Middle frontal gyrus (tissue), 1 donor: ENCODE results near the gene CDIPT.
A peak's percentile ranks its signal among the peaks of the same experiment; 100 is the strongest.
"Not testable (repeated sequence)": the region's sequence is repeated elsewhere in the genome, so short reads cannot be mapped to it uniquely, and the experiment has no call there.

Experiments used
- DNase-seq: peaks from one replicate; pipeline ENCODE4 v3.0.0-alpha.2; 2015; ENCODE audit warnings: low spot score; ENCODE audit errors: extremely low spot score

CDIPT gene

GRCh38 chr16:29860218-29860617 is 2.8 kb downstream of the CDIPT start:
- no peak for DNase-seq

- DNase-seq: no peak
These were observed 4.1 kb downstream of the CDIPT start for GRCh38 chr16:29858974-29859373.

- no peak for DNase-seq
These were observed 4.7 kb downstream of the CDIPT start for GRCh38 chr16:29858149-29858849.

GRCh38 chr16:29857133-29857760 is 5.8 kb downstream of the CDIPT start:
- no peak for DNase-seq

- no peak for DNase-seq
These were observed 8.4 kb downstream of the CDIPT start for GRCh38 chr16:29854520-29855100.

GRCh38 chr16:29852654-29853053 is 10.4 kb downstream of the CDIPT start:
- DNase-seq: peak; percentile 5

GRCh38 chr16:29850998-29851397 is 12.0 kb downstream of the CDIPT start:
- DNase-seq: no peak

GRCh38 chr16:29849505-29849904 is 13.5 kb downstream of the CDIPT start:
- DNase-seq: peak; percentile 67

- no peak for DNase-seq
These were observed 14.4 kb downstream of the CDIPT start for GRCh38 chr16:29848420-29849297.

GRCh38 chr16:29845656-29846055 is 17.4 kb downstream of the CDIPT start:
- no peak for DNase-seq

- DNase-seq: no peak
These were observed 18.3 kb downstream of the CDIPT start for GRCh38 chr16:29844575-29845331.

GRCh38 chr16:29843931-29844330 is 19.1 kb downstream of the CDIPT start:
- DNase-seq: no peak

GRCh38 chr16:29842732-29843346 is 20.2 kb downstream of the CDIPT start:
- no peak for DNase-seq

- no peak for DNase-seq
These were observed 21.4 kb downstream of the CDIPT start for GRCh38 chr16:29841631-29842030.

GRCh38 chr16:29840240-29840639 is 22.8 kb downstream of the CDIPT start:
- no peak for DNase-seq

- DNase-seq: no peak
These were observed 23.2 kb downstream of the CDIPT start for GRCh38 chr16:29839822-29840221.

- no peak for DNase-seq
These were observed 25.2 kb downstream of the CDIPT start for GRCh38 chr16:29837841-29838240.

GRCh38 chr16:29836623-29837022 is 26.4 kb downstream of the CDIPT start:
- no peak for DNase-seq

- DNase-seq: no peak
These were observed 27.1 kb downstream of the CDIPT start for GRCh38 chr16:29835926-29836325.

GRCh38 chr16:29834079-29834478 is 28.9 kb downstream of the CDIPT start:
- no peak for DNase-seq

- not testable (repeated sequence) for DNase-seq
These were observed 29.8 kb downstream of the CDIPT start for GRCh38 chr16:29833219-29833618.
